WERI-Rb-1 (cell line): ENCODE data around the gene POLD2.

Source experiments
- DNase-seq: peaks from one replicate; pipeline ENCODE4 v3.0.0-alpha.2; 2020
- H3K27ac ChIP-seq: fragments of 250-450 bp; sonication (Bioruptor Pico); 2 replicates; pipeline ENCODE4 v1.5.1; 2020; ENCODE audit warnings: mild to moderate bottlenecking, moderate library complexity
- H3K27me3 ChIP-seq: fragments of 250-450 bp; sonication (Bioruptor Pico); 2 replicates; pipeline ENCODE4 v1.5.1; 2021; ENCODE audit warnings: mild to moderate bottlenecking, low read depth, moderate library complexity; ENCODE audit not compliant: insufficient read depth, severe bottlenecking
- H3K36me3 ChIP-seq: fragments of 250-450 bp; sonication (Bioruptor Pico); 2 replicates; pipeline ENCODE4 v1.5.1; 2020; ENCODE audit warnings: mild to moderate bottlenecking, moderate library complexity
- H3K4me3 ChIP-seq: 2 replicates; pipeline ENCODE4 v1.5.1; 2011; ENCODE audit warnings: low read depth, mild to moderate bottlenecking, control low read depth, low read length
- H3K9me3 ChIP-seq: fragments of 250-450 bp; sonication (Bioruptor Pico); 2 replicates; pipeline ENCODE4 v1.5.1; 2021; ENCODE audit warnings: mild to moderate bottlenecking, moderate library complexity; ENCODE audit not compliant: severe bottlenecking
- CTCF ChIP-seq: IDR thresholded peaks from 2 replicates; pipeline ENCODE4 v1.5.1; 2011; ENCODE audit warnings: low read depth, mild to moderate bottlenecking, control low read depth, inconsistent platforms, low read length

POLD2 gene

GRCh38 chr7:44094883-44095592 is 28.3 kb downstream of the POLD2 start:
- no peaks in the 10 kb centered on the region for H3K36me3 ChIP-seq
- H3K27me3 ChIP-seq, result no peaks in the 10 kb centered on the region
- no peak overlapping the region for H3K4me3 ChIP-seq
- TF ChIP-seq CTCF, result no peak
- DNase-seq, result no peak
- no peaks in the 10 kb centered on the region for H3K9me3 ChIP-seq
- H3K27ac ChIP-seq, result no peak overlapping the region

DNA sequence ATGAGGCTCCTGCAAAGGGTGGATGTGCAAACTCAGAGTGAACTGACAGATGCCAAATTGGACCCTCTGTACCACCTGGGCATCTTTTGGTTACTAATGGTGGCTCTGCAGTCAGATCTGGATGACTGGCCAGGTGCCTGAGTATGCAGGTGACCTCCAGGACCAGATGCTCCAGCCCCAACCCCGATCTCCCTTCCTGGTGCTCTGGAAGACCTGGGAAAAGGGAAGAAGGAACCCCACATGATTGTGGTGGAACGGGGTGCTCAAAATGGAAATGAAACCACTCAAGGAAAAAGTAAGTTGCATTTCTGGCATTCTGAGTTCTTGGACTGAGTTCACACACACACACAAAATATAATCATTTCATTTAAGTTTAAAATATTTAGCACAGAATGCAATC is 29.0 kb downstream of the POLD2 start:
- no peak for DNase-seq
- Histone ChIP-seq H3K27ac (no peak overlapping the region), H3K4me3 (no peak overlapping the region), H3K36me3 (no peaks in the 10 kb centered on the region), H3K9me3 (no peaks in the 10 kb centered on the region), H3K27me3 (no peaks in the 10 kb centered on the region)
- TF ChIP-seq CTCF, result no peak

- Histone ChIP-seq H3K36me3 (no peaks in the 10 kb centered on the region), H3K27ac (no peak overlapping the region), H3K4me3 (no peak overlapping the region), H3K27me3 (no peaks in the 10 kb centered on the region), H3K9me3 (no peaks in the 10 kb centered on the region)
- TF ChIP-seq CTCF, result no peak
- DNase-seq, result no peak
Observed at GRCh38 chr7:44093102-44093641, 30.2 kb downstream of the POLD2 start.

- H3K36me3 ChIP-seq, result no peaks in the 10 kb centered on the region
- no peak for TF ChIP-seq CTCF
- no peak for DNase-seq
Observed at GRCh38 chr7:44087911-44088838, 35.2 kb downstream of the POLD2 start.

DNA sequence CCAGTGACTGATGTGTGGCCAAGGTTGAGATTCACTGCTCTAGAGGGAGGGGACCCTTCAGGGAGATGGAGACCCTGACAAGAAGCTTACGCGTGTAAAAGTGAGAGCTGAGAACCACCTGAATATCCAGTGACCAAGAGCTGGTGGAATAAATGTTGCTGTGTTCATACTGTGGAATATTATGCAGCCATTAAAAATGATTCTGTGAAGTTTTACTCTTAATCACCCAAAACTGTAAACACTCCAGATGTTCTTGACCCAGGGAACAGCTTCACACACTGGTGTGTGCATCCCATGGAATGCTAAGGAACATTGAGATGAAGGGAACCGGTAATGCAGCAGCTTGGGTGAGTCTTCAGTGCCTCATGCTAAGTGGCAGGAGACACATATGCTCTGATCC is 36.7 kb downstream of the POLD2 start:
- H3K9me3 ChIP-seq, result no peaks in the 10 kb centered on the region
- no peak for DNase-seq
- H3K4me3 ChIP-seq, result no peak overlapping the region
- no peak for TF ChIP-seq CTCF
- H3K27ac ChIP-seq, result no peak overlapping the region
- H3K27me3 ChIP-seq, result no peaks in the 10 kb centered on the region
- H3K36me3 ChIP-seq, result no peaks in the 10 kb centered on the region

More at GRCh38 chr7:44087911-44088838, 35.2 kb downstream of the POLD2 start:
- Histone ChIP-seq H3K27me3 (no peaks in the 10 kb centered on the region), H3K27ac (no peak overlapping the region), H3K9me3 (no peaks in the 10 kb centered on the region), H3K4me3 (no peak overlapping the region)
